Naive thymus-derived CD8-positive, alpha-beta T cell (primary cell): ENCODE results near the gene TRUB1. TPM values are rescaled to one million over a fixed set of nuclear protein-coding genes. Genes with fewer than 3 reads are reported as not detected.

ENCODE experiments used
- ATAC-seq, 2 donors: fragments of 150-1000 bp; cut with Tn5 transposase in 1 of 2; sonication (Bioruptor Pico), chemical (Tn5 transposase) in 1 of 2; 1 replicate in 1 of 2; 2 replicates in 1 of 2; pipeline ENCODE4 v1.10.0; 2021; ENCODE audit warnings: mild to moderate bottlenecking in 2 of 2, moderate library complexity in 2 of 2
- POLR2A ChIA-PET: fragments of 350-600 bp; sonication (Branson Sonifier 250); formaldehyde crosslinking; loops from one replicate; lab custom pipeline; 2021; ENCODE audit warnings: antibody characterized with exemption; lab: Charles Lee
- DNase-seq, 10 donors: peaks; one replicate each; pipeline versions ENCODE4 v3.0.0 to v3.0.0-alpha.2; 2020 to 2022
- H3K27ac Mint-ChIP-seq, 10 donors: one replicate each; pipeline ENCODE4 v1.8.0; 2020 to 2022; ENCODE audit warnings: mild to moderate bottlenecking in 10 of 10, mixed read lengths in 10 of 10, moderate library complexity in 4 of 10, inconsistent platforms in 1 of 10
- H3K27me3 Mint-ChIP-seq, 5 donors: one replicate each; pipeline ENCODE4 v1.8.0; 2021 to 2022; ENCODE audit warnings: mixed read lengths in 5 of 5
- H3K36me3 Mint-ChIP-seq, 3 donors: one replicate each; pipeline ENCODE4 v1.8.0; 2020 to 2022; ENCODE audit warnings: mixed read lengths in 3 of 3, mild to moderate bottlenecking in 2 of 3, inconsistent platforms in 1 of 3
- H3K4me1 Mint-ChIP-seq, 4 donors: one replicate each; pipeline ENCODE4 v1.8.0; 2021 to 2022; ENCODE audit warnings: mixed read lengths in 4 of 4
- H3K4me3 Mint-ChIP-seq, 10 donors: one replicate each; pipeline ENCODE4 v1.8.0; 2020 to 2022; ENCODE audit warnings: mild to moderate bottlenecking in 10 of 10, mixed read lengths in 10 of 10, moderate library complexity in 6 of 10, inconsistent platforms in 1 of 10
- H3K9me3 Mint-ChIP-seq, 9 donors: one replicate each; pipeline ENCODE4 v1.8.0; 2020 to 2022; ENCODE audit warnings: mixed read lengths in 9 of 9, mild to moderate bottlenecking in 3 of 9, inconsistent platforms in 1 of 9, moderate library complexity in 1 of 9
- polyA plus RNA-seq, 3 donors: library from polyadenylated mRNA; unstranded; fragments of 300-500 nt; fragmentation: Illumina TruSeq; gene quantifications; one replicate each; pipeline ENCODE4 v1.2.3, GENCODE V29; 2021
- total RNA-seq, 8 experiments: library from RNA in 2 of 8; stranded (reverse) in 2 of 8; gene quantifications; one replicate each; pipeline ENCODE4 v1.2.3 and lab custom pipeline; 2021 to 2026

Gene TRUB1
- total and polyA plus RNA-seq, 5 experiments from 2014 or later: 9.2 to 12.9 (median 11.5) TPM

- DNase-seq (no peak), ATAC-seq (no peak)
- no peaks in the 10 kb centered on the region for H3K27me3 Mint-ChIP-seq
- H3K27ac Mint-ChIP-seq: no peak overlapping the region
- peaks cover 0 to 3% (median 1%) of the 10 kb centered on the region in 9 donors for H3K9me3 Mint-ChIP-seq
- peaks cover 0 to 2% (median 0%) of the 10 kb centered on the region in 4 donors for H3K4me1 Mint-ChIP-seq
- POLR2A ChIA-PET: no interaction called here
- peaks cover 7 to 47% (median 28%) of the 10 kb centered on the region in 3 donors for H3K36me3 Mint-ChIP-seq
- no peak overlapping the region for H3K4me3 Mint-ChIP-seq
These were observed 54.3 kb downstream of the TRUB1 start for GRCh38 chr10:114992189-114992775.

DNA sequence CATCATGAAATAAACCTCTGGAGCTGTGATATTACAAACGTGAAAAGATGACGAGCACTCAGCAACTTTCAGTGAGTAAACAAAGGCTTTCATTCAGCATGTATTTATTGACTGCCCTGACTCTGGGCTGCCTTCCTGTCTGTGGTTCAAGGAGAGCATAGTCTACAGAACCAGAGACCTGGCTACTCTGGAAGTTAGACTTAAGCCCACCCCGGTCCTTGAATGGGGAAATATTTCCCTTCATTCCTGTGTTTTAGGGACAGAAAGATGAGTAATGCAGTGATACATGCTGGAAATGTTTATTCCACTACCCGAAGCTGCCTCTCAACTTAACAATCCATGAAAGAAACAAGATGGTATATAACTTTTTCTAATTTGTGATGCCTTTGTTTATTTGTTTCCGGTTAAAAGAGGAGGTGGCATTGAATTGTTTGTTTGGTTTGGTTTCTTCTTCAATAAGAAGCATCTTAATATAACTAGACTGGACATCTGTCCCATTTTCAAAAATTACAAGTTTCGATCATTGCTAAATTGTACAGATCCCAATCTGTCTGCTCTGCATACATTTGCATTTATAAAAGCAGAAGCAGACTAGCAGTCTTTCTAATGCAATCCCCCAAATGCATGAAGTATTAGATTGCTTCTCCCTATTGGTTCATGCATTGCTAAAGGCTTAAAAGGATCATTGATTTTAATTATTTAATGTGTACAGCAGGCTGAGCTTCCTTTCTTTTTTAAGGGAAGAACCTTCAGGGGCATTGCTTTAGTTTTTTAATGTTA lies 57.7 kb downstream of the TRUB1 start:
- Mint-ChIP-seq H3K9me3 (no peaks in the 10 kb centered on the region), H3K4me3 (no peak overlapping the region), H3K27ac (no peak overlapping the region), H3K36me3 (peaks cover under 1 to 31% (median 12%) of the 10 kb centered on the region in 3 donors), H3K27me3 (no peaks in the 10 kb centered on the region), H3K4me1 (peaks cover 0 to 2% (median 0%) of the 10 kb centered on the region in 4 donors)
- no peak for DNase-seq
- no peak for ATAC-seq
- POLR2A ChIA-PET: no interaction called here

- H3K27me3 Mint-ChIP-seq: no peaks in the 10 kb centered on the region
- no peak overlapping the region for H3K27ac Mint-ChIP-seq
- no peak for DNase-seq
- no peak overlapping the region for H3K4me3 Mint-ChIP-seq
- H3K36me3 Mint-ChIP-seq: peaks cover 0 to 26% (median 9%) of the 10 kb centered on the region in 3 donors
- no peak for ATAC-seq
- peaks cover 0 to 2% (median 1%) of the 10 kb centered on the region in 4 donors for H3K4me1 Mint-ChIP-seq
- POLR2A ChIA-PET: no interaction called here
- H3K9me3 Mint-ChIP-seq: no peaks in the 10 kb centered on the region
These were observed 58.5 kb downstream of the TRUB1 start for GRCh38 chr10:114996542-114996941.

DNA sequence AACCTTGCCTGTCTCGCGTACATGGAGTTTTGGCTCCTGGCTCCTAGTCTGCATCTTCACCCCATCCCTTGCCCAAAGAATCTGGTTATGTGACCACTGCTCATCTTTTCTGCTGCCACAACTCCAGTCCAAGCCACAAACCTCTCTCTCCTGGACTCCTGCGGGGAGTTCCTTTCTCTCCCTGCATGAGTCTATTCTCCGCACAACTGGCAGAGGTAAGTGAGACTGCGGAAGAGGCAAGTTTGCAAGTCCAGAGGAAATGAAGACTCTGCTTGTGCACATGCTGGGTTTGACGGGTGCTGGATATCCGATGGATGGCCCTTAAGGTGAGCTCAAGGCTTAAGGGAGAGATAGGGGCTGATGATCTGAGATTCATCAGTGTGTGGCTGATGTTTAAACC lies 61.0 kb downstream of the TRUB1 start:
- no peaks in the 10 kb centered on the region for H3K9me3 Mint-ChIP-seq
- H3K4me3 Mint-ChIP-seq: no peak overlapping the region
- H3K36me3 Mint-ChIP-seq: peaks cover 0 to 17% (median 9%) of the 10 kb centered on the region in 3 donors
- H3K27me3 Mint-ChIP-seq: peaks cover 0 to 4% (median 0%) of the 10 kb centered on the region in 5 donors
- DNase-seq: no peak
- peaks cover 0 to 7% (median under 1%) of the 10 kb centered on the region in 4 donors for H3K4me1 Mint-ChIP-seq
- POLR2A ChIA-PET: no interaction called here
- ATAC-seq: no peak
- H3K27ac Mint-ChIP-seq: no peak overlapping the region

DNA sequence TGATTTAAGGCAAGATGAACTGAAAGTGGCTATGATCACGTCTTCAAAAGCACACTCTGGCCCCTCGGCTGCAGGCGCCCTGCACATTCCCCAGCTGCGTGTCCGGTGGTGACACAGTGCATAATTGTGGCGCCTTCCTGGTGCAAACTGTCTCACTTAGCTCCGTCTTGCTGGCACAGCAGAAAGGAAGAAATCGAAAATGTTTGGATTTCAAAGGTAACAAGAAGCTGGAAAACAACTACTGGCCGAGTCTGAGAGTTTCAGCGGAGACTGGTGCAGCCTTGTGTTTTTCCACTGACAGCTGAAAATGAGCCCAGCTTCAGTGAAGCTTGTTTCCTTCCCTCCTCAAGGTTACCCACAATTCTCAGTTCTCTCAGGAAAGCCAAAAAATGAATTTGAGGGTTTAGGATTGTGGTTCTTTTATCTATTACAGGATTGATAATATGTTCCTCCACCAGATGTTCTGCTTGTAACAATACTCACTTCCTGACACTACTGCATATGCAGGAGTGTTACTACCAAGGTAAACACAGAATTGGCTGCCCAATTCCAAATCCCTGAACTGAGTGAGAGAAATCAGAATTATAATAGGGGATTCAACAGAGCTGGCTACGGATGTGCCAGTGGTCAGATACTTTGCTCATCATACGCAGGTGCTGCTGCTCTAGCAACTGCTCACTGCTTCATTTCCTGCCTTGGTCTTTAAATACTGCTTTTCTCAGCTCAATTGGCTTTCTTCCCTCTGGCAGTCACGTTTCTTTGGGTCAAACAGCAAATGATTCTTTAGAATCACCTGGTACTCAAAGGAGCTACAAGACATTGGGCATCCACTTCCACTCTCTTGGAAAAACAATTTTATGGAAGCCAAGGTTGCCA lies 63.7 kb downstream of the TRUB1 start:
- Mint-ChIP-seq H3K27ac (peak overlapping the region in 1 of 10 donors; percentile 19), H3K36me3 (no peaks in the 10 kb centered on the region), H3K4me3 (peak overlapping the region in 2 of 10 donors; percentile 19 to 26), H3K4me1 (peaks cover 0 to 7% (median under 1%) of the 10 kb centered on the region in 4 donors), H3K9me3 (no peaks in the 10 kb centered on the region), H3K27me3 (peaks cover 1 to 18% (median 10%) of the 10 kb centered on the region in 5 donors)
- DNase-seq: no peak
- no peak for ATAC-seq
- POLR2A ChIA-PET: no interaction called here

DNA sequence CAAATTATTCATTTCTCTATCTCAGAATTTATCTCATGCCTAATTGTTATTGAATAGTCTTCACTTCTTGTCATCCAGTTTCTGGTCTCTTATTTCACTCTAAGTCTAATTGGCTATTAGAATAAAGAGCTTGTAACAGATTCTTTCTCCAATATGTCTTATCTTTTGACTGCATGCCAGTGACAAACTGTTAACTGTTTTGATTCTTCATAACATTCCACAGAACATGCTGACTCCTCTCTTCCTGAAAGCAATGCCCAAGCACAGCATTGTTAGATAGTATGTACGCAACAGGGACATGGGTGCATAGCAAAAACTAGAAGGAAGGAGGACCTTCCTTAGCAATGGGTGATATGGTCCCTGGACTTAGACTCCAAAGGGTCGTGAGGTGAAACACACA lies 65.4 kb downstream of the TRUB1 start:
- DNase-seq: no peak
- Mint-ChIP-seq H3K4me3 (no peak overlapping the region), H3K4me1 (peaks cover 0 to 7% (median under 1%) of the 10 kb centered on the region in 4 donors), H3K9me3 (peaks cover 0 to 2% (median 0%) of the 10 kb centered on the region in 9 donors), H3K27ac (no peak overlapping the region), H3K27me3 (peaks cover 1 to 21% (median 10%) of the 10 kb centered on the region in 5 donors), H3K36me3 (no peaks in the 10 kb centered on the region)
- POLR2A ChIA-PET: no interaction called here
- ATAC-seq: no peak

- Mint-ChIP-seq H3K4me1 (peaks cover 0 to 7% (median under 1%) of the 10 kb centered on the region in 4 donors), H3K27me3 (peaks cover 1 to 26% (median 14%) of the 10 kb centered on the region in 5 donors), H3K4me3 (no peak overlapping the region), H3K27ac (peak overlapping the region in 1 of 10 donors; percentile 49), H3K9me3 (peaks cover 0 to 7% (median under 1%) of the 10 kb centered on the region in 9 donors), H3K36me3 (peaks cover 0 to 4% (median 0%) of the 10 kb centered on the region in 3 donors)
- POLR2A ChIA-PET: no interaction called here
- ATAC-seq (no peak), DNase-seq (no peak)
These were observed 66.4 kb downstream of the TRUB1 start for GRCh38 chr10:115004236-115004862.

DNA sequence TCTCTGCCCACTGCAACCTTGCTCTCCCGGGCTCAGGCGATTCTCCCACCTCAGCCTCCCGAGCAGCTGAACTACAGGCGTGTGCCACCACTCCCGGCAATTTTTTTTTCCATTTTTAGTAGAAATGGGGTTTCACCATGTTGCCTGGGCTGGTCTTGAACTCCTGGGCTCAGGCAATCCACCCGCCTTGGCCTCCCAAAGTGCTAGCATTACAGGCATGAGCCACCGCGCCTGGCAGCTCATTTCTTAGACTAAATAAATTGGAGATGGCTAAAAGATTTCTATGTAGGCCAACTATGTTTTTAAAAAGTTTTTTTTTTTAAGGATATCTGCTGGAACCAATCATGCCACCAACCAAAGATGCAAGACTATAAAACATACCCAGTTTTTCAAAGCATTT lies 67.8 kb downstream of the TRUB1 start:
- Mint-ChIP-seq H3K9me3 (peaks cover 0 to 12% (median 2%) of the 10 kb centered on the region in 9 donors), H3K4me3 (no peak overlapping the region), H3K27ac (no peak overlapping the region), H3K36me3 (peaks cover 0 to 8% (median 0%) of the 10 kb centered on the region in 3 donors), H3K4me1 (peaks cover 0 to 7% (median under 1%) of the 10 kb centered on the region in 4 donors), H3K27me3 (peaks cover 4 to 33% (median 18%) of the 10 kb centered on the region in 5 donors)
- POLR2A ChIA-PET: no interaction called here
- DNase-seq (no peak), ATAC-seq (no peak)

DNA sequence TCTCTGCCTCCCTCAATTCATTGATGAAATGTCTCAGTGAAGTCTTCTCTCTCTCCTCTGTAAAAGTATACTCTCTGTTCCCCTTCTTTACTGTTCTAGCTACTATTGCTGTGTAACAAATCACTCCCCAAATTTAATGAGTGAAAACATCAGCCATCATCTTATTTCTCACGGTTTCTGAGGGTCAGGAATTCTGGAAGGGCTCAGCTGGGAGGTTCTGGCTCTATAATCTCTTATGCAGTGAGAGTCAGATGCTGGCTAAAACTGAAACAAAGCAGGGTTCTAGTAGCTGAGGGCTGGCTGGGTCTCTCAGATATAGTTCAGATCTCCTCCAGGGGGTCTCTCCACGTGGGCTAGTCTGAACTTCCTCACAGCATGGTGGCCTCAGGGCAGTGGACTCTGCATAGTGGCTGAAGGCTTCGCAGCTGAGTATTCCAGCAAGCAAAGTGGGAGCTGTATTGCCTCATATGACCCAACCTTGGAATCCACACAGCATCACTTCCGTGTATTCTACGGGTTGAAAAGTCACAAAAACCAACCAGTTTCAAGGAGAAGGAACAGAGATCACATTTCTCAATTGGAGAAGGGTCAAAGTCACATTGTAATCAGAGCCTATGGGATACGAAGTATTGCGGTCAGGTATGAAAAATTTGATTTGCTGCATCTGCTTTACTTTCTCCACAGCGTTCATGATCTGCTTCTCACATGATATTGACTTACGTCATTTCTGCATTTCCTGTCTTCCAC lies 80.4 kb downstream of the TRUB1 start:
- Mint-ChIP-seq H3K27me3 (peaks cover 8 to 22% (median 20%) of the 10 kb centered on the region in 5 donors), H3K9me3 (no peaks in the 10 kb centered on the region), H3K4me1 (no peaks in the 10 kb centered on the region), H3K4me3 (no peak overlapping the region), H3K27ac (no peak overlapping the region), H3K36me3 (peaks cover 0 to 4% (median 0%) of the 10 kb centered on the region in 3 donors)
- POLR2A ChIA-PET: no interaction called here
- ATAC-seq: no peak
- DNase-seq: no peak

DNA sequence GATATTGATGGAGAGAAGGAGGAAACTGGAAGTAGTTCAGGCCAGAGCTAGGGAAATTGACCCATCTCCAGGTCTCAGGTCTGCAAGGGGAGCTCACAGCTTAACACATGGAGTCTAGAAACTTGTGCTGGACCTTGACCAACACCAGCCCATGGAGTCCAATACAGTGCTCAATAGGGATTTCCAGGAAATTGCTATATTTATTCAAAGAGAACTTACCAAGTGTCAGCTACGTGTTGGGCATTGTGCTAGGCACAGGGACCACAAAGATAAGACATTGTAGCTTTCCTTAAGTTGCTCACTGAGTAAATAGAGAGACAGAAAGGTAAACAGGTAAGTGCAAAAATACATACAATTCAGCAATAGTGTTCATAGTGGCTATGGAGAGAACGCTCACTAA lies 82.5 kb downstream of the TRUB1 start:
- no peak overlapping the region for H3K27ac Mint-ChIP-seq
- no peaks in the 10 kb centered on the region for H3K36me3 Mint-ChIP-seq
- POLR2A ChIA-PET: no interaction called here
- H3K4me3 Mint-ChIP-seq: no peak overlapping the region
- ATAC-seq (no peak), DNase-seq (no peak)
- peaks cover 12 to 29% (median 20%) of the 10 kb centered on the region in 5 donors for H3K27me3 Mint-ChIP-seq
- H3K4me1 Mint-ChIP-seq: no peaks in the 10 kb centered on the region
- H3K9me3 Mint-ChIP-seq: no peaks in the 10 kb centered on the region

GRCh38 chr10:115022733-115023132 lies 84.7 kb downstream of the TRUB1 start:
- ATAC-seq: no peak
- Mint-ChIP-seq H3K9me3 (no peaks in the 10 kb centered on the region), H3K27me3 (peaks cover 9 to 22% (median 12%) of the 10 kb centered on the region in 5 donors), H3K4me3 (no peak overlapping the region), H3K36me3 (no peaks in the 10 kb centered on the region), H3K27ac (no peak overlapping the region), H3K4me1 (no peaks in the 10 kb centered on the region)
- DNase-seq: no peak
- POLR2A ChIA-PET: no interaction called here

DNA sequence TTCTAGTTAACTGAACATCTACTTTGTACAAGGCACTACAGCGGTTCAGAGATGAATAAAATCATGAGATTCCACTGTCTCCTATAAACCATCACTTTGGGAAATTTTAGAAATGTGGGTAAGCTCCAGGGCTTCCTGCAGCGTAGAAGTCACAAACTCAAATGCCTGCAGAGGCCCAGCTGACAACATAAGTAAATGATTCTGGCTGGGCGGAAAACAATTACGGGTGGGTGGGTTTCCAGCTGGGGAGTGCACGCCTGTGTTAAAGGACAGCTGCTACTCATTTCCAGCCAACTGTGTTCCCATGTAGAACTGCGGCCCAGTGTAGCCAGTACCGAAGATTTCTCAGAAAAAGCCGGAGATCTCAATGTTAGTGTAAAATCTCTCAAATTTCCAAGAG lies 85.7 kb downstream of the TRUB1 start:
- no peaks in the 10 kb centered on the region for H3K4me1 Mint-ChIP-seq
- POLR2A ChIA-PET: no interaction called here
- peaks cover 9 to 16% (median 11%) of the 10 kb centered on the region in 5 donors for H3K27me3 Mint-ChIP-seq
- DNase-seq (no peak), ATAC-seq (no peak)
- no peak overlapping the region for H3K27ac Mint-ChIP-seq
- H3K36me3 Mint-ChIP-seq: no peaks in the 10 kb centered on the region
- H3K4me3 Mint-ChIP-seq: no peak overlapping the region
- H3K9me3 Mint-ChIP-seq: no peaks in the 10 kb centered on the region
